ENCODE measurements around the gene CD40. TPM values are rescaled to one million over a fixed set of nuclear protein-coding genes. Genes with fewer than 3 reads are reported as not detected.

The CD40 gene
- total RNA-seq: 3.8 TPM
- long read RNA-seq, transcript CD40-202 (9 exons, 1,729 nt): major isoform, 7 of 13 reads
- long read RNA-seq, partial matches to known transcripts: 1 of 13 reads
- long read RNA-seq, other reads (novel, unspliced or antisense): 3 of 13 reads

DNA sequence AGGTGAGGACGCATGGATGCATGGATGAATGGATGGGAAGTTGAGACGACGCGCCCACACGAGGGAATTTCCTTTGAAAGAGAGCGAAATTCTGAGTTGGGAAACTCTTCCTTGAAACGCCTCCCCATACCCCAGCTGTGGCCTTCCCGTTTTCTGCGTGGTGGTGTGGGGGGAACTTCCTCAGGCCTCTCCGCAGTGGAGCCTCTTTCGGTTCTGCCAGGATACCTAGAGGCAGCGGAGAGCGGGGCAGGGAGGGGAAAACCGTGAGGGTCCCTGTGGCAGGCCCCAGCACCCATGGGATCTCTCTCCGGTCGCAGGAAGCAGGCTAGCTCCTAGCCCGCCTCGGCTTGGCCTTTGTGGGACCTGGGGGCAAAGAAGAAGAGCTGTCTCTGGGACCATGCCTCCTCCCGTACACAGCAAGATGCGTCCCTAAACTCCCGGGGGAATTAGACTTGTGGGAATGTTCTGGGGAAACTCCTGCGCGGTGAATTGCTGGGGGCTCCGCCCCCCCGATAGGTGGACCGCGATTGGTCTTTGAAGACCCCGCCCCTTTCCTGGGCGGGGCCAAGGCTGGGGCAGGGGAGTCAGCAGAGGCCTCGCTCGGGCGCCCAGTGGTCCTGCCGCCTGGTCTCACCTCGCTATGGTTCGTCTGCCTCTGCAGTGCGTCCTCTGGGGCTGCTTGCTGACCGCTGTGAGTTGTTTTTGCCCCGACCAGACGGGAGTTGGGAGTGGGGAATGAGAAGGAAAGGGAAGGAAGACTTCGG, at the start of gene CD40:
Gene CD40, plus strand, starts transcription at position 611 of the 764 bp plus-strand sequence. Its CDS starts 30 bp downstream, at position 641.
- intact Hi-C loops (cut with DNase I): no loop called here
- peak; percentile 89 for DNase-seq (ENCODE audit: low spot score)

DNA sequence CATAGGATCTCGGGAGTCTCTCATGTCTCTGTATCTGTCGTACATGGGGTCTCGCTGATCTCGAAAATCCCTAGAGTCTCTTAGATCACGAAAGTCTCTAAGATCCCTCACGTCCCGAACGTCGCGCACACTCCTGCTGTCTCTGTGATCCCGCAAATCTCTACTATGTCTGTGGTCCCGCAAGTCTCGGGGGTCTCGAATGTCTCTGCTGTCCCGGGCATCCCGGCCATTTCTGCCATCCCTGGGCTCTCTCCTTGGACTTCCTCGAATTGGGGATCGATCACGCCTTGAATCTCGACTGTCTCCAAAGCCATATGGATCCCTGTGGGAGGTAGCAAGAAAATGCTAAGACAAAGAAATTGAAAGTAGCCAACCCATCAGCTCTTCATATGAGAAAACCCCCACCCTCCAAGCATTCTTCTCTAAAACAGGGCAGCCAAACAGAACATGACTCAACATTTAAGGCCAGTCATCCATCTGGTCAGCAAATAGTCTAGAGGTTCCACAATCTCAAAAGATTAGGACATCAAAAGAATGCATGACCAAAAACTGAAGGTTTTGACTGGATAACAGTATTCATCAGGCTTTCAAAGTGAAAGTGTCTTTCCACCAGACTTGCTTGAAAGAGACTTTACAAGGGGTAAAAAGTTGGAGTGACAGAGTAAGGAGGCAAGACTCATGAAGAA, 47.8 kb upstream of the CD40 start:
- intact Hi-C loops (cut with DNase I): no loop called here
- DNase-seq (ENCODE audit: low spot score): no peak

DNA sequence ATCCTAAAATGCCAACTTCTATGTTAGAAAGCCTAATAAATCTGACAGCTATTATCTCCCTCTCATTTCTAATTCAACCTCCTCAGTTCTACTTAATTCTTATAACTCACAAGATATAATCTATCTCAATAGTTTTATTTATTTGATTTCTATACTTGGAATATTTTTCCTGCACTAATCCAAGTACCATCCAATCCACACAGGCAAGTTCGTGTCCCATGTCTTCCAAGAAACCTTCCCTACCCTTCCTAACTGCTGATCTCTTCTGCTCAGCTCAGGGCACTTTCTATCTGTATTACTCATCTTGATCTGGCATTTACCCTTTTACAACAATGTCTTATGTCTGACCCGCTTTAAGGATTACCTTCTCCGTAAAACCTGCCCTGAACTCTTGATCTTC, 46.5 kb upstream of the CD40 start:
- DNase-seq (ENCODE audit: low spot score): no peak
- intact Hi-C loops (cut with DNase I): no loop called here

DNA sequence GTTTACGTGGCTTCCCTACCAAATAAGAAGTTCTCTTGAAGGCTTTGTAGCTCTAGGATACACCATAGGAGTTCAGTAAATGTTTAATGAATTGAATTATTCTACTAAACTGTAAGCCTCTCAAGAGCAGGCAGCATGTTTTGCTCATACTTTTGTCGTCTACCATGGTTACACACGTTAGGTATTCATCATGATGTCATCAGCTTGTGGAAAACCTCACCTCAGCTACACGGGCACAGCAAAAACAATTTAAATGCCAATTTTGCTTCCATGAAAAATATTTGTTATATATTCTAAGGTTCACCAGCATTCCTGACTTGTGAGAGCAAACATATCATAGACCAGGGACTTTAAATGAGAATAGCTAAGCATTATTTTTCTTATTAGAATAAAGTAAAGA, 45.1 kb upstream of the CD40 start:
- DNase-seq (ENCODE audit: low spot score): no peak
- intact Hi-C loops (cut with DNase I): no loop called here

DNA sequence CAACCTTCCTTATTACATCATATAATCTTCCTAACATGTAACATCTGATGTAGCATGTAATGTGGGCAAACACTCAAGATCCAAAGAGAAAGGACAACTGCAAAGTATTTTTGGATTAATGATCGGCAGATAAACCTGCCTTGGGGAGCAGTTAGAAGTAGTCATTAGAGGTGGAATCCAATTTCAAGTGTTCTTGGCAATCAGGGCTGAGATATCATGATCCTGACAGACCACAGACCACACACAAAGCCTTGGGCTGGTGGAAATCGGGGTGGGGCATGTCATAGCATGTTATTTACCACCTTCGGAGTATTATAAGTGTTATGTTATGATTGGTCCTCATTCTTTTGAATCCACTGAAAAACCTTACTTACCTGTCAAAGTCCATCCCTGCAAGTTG, 44.7 kb upstream of the CD40 start:
- intact Hi-C loops (cut with DNase I): no loop called here
- DNase-seq (ENCODE audit: low spot score): no peak

DNA sequence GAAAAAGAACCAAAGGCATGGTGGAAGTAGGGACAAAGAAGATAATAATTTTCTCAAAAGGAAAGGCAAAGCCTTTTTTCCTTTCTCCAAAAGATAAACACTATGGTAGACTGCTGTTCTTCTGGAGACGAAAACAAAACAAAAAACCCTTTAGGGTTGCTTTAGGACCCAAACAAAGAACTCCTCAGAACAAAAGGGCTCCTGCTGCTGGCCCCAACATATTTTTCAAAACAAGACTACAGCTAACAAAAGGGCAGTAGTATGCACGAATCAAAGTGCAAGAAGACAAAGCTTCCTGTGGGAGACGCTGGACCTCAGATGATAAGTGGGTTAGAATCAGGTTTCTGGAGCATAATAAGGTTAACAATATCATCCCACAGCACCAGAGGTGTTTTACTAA, 44.1 kb upstream of the CD40 start:
- intact Hi-C loops (cut with DNase I): no loop called here
- DNase-seq (ENCODE audit: low spot score): no peak

DNA sequence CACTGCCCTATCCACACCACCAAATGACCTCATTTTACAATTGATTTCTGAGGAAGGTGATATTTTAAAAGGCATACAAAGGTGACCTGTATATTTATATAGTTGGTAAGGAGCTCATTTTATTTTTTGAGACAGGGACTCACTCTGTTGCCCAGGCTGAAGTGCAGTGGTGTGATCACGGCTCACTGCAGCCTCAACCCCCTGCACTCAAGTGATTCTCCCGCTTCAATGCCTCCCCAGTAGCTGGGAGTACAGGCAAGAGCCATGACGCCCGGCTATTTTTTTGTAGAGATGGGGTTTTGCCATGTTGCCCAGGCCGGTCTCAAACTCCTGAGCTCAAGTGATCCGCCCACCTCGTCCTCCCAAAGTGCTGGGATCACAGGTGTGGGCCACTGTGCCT, 41.3 kb upstream of the CD40 start:
- no peak for DNase-seq (ENCODE audit: low spot score)
- intact Hi-C loops (cut with DNase I): no loop called here

DNA sequence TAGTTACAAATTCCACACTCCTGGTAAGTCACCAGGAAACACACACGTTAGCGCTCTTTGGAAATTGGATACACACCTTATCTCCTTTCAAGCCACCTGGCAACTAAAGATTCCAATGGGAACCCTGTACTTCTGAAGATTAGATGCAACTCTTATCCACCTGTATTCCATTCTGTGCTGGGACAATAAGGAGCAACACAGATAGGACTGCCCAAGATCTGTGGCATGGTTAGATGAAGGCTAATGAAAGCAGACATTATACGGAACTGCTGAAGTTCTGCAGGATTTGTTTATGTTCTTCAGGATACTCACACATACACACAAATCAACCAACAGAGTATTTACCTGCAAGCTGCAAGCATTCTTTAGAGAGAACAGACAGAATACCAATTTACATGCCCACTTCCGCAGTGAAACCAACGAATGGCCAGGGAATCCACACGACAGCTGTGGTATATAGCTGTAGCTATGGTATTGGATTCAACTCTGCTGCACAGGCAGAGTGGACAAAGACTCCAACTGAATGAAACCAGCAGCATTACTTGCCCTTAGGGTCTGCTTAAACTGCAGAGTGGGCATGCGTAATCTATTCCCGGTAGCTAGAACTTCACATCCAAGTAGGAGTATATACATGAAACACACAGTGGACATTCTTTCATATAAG, 40.3 kb upstream of the CD40 start:
- intact Hi-C loops (cut with DNase I): no loop called here
- no peak for DNase-seq (ENCODE audit: low spot score)

DNA sequence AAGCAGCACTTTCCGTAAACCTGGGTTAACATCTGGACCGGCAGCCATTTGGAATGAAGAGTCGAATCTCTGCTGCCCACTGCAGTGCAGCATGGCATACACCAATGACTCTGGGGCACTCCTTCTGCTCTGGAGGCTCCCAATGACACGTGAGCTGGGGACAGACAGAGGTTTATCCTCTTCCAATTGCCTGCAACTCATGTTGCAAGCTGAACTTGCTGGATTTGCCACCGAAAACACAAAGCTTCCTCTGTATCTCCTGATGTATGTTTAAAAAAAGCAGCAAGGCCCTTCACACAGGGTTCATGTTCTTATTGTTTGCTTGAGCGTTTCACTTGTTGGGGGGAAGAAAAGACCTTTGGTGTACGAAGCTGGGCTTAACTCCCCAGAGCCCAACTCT, 39.2 kb upstream of the CD40 start:
- no peak for DNase-seq (ENCODE audit: low spot score)
- intact Hi-C loops (cut with DNase I): no loop called here

DNA sequence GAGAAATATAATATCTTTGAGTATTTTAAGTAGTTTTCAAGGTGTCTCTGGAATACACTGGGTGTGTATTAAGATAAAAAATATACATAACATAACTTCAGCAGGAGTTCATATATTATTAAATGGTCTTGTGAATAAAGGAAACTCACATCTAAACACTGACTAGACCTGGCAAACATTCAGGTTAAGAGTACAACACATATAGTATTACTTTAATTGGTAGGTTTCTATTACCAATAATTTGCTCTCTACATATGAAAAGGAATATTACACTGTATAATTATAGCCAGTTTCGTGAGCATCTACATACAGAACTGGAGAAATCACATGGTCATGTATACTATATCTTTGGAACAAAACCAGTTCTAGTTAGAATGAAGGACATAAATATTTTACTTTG, 37.0 kb upstream of the CD40 start:
- intact Hi-C loops (cut with DNase I): no loop called here
- no peak for DNase-seq (ENCODE audit: low spot score)

DNA sequence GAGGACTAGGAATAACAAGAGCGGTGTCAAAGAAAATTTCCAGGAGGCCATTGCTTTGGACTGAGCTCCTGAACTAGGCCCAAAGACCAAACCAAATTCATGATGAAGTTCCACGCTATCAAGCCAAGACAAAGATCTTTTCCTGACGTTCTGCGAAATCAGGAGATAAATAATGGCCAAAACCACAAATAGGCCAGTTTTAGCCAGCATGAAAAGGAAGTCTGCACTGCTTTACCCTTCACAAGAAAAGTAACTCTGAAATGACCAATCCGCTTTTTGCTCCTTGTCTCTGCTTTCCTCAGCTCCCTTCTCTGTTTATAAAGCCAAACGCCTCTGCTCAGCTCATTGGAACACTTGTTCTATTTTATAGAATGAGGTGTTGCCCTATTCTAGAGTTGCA, 35.0 kb upstream of the CD40 start:
- intact Hi-C loops (cut with DNase I): no loop called here
- no peak for DNase-seq (ENCODE audit: low spot score)

DNA sequence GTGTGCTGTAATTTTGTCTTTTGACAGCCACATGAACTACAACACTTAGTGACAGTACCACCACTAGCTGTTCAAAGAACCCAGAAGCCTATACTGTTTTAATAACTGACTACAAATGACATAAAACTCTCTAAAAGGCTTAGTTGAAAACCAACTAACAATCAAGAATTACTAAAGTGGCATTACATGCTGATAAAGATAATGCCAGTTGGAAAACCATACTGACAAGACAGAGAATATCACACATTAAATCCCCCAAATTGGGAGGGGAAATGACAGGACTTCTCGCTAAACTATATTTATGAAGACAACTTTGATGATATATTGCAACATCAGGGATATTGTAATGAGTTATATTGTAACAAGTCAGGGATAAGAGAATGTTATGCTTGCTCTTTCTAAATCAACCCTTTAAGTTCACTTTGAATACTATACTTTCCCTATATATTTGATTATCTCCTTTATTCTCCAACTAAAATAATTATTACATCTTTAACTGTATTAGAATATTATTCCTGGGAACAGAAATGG, 34.5 kb upstream of the CD40 start:
- no peak for DNase-seq (ENCODE audit: low spot score)
- intact Hi-C loops (cut with DNase I): no loop called here

DNA sequence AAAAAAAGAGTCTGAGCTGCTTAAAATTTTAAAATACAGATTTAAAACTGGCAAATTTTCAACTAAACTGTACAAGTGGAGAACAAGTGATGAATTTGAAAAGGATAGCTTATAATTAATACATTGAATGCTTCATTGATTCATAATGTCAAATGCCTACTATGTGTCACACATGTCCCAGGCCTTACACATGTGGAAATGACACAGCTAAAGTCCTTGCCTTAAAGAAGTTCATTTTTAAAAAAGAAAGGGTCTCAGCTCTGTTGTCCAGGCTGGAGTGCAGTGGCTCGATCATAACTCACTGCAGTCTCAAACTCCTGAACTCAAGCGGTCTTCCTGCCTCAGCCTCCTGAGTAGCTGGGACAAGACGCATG, 33.3 kb upstream of the CD40 start:
- no peak for DNase-seq (ENCODE audit: low spot score)
- intact Hi-C loops (cut with DNase I): no loop called here

DNA sequence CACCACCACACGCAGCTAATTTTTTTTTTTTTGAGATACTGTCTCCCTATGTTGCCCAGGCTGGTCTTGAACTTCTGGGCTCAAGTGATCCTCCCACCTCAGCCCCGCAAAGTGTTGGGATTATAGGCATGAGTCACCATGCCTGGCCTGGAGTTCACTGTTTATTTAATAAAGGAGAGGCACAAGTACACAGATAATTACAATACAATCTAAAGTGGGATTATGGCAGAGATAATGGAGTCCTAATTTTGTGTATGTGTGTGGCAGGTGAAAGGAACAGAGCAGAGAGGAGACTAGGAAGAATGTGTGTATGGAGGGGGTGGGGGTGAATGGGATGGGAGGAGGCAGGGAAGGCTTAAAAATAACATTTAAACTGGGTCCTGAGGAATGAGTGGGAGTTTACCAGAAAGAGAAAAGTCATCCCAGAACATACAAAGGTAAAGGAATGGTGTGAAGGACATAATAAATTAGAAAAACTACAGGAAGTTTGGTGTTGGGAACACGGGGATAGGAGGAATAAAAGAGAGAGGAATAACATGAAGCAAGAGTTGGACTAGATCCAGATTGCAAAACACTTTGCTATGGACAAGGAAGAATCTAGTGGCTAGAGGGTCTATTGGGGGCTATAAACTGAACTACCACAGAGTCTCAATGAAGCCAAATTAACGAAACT, 32.8 kb upstream of the CD40 start:
- intact Hi-C loops (cut with DNase I): no loop called here

DNA sequence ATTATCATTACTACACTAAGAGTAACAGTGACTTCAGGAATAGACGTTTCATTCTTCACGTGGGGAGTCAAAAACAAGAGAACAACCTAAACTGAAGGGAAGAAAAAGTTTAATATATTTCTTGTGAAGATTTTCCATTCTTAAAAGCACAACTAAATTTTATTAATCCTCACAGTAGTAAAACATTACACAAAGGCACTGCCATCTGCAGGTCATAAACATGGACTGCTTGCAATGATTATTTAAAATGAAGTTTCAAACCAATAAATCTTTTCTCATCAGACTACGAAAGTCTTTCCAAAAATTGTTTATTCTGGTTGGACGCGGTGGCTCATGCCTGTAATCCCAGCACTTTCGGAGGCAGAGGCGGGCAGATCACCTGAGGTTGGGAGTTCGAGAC, 31.0 kb upstream of the CD40 start:
- no peak for DNase-seq (ENCODE audit: low spot score)
- intact Hi-C loops (cut with DNase I): no loop called here

More for the DNA sequence above, 32.8 kb upstream of the CD40 start:
- DNase-seq (ENCODE audit: low spot score): no peak

DNA sequence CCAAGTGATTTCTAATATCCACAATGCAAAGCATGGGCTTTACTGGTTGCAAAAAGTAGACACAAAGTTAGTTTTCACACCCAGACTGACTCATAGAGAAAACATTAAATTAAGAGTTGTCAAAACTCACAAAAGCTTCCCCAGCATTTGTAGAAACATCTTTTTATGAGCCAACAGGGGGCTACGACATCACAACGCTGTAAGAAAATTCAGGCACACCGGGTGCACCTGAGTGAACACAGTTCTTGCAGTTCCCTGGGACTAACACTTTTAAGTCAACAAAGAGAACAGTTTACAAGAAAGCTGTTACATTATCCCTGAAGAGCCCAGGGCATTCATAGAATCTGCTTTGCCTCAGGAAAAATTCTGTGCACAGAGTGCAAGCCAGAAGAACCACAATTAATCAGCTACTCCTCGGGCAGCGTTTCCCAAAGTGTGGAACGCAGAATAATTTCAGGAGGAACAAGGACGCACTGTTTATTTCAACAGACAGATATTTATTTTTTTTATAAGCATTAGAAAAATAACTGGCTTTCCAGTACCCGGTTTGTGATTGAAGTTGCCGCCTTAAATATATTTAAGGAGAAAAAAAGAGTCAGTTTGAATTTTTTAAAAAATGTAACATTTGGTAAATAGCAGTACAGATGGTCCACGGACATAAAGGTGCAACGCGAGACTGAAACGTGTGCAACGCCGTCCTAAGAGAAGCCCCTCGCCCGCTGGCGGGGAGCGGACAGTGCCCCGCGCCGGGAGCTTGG, 29.5 kb upstream of the CD40 start:
- no peak for DNase-seq (ENCODE audit: low spot score)
- intact Hi-C loops (cut with DNase I): loop anchor here (2.0 kb wide), 1 partner anchor 74 kb away; no protein-coding TSS in a partner anchor

DNA sequence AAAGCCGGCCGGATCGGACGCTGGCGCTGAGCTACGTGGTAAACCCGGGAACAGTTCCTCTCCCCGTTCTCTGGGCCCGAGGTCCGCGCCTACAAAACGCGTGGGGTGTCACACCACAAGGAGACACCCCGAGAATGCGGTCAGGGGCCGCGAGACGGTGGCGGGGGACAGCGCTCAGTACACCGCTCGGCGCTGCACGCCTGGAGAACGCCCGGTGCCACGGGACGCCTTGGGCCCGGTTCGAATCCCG, 29.0 kb upstream of the CD40 start:
- intact Hi-C loops (cut with DNase I): loop anchor here (2.0 kb wide), 1 partner anchor 74 kb away; no protein-coding TSS in a partner anchor
- DNase-seq (ENCODE audit: low spot score): no peak

DNA sequence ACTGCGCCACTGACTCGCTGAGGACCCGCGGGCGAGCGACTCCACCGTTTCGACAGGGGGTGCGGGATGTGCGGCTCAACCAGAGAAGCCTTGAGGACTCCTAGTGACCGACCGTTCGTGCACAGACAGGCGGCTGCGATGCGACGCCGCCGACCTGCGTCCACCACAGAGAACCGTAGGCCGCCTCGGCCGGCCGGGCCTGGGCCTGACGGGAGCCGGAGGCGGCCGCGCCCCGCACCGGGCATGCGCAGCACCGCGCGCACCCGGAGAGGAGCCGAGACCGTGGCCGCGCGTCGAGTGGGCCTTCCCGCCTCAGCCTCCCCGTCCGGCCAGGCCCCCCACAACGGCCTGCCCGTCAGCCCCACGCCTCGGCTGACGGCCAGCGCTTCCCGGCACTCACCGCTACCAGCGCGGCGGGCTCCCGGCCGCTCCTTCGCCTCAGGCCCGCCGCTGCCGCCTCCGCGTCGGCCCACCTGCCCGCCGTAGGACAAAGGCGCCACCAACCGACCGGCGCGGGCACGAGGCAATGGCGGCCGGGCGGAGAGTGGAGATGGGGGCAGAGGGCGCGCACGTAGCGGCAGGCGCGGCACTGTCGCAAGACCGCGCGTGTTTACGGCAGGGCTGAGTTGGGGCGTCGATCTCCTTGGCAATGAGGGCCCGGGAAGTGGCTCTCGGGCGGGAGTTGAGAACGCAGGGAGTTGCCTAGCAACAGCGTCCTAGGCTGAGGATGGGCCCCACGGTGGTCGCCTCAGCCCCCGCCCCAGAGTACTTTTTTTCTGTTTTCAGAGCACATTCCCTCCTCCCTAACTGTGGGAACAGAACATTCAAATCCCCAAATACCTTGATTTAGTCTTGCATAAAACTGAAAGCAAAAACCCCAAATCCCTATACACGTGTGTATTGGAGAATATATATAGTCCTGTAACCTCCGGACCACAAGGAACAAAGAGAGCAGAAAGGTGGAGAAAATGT, 28.4 kb upstream of the CD40 start, which contains the start of gene NCOA5:
Gene NCOA5, minus strand, starts transcription at position 546 of the 972 bp plus-strand sequence. CDS start 10,538 bp downstream, outside the sequence.
- peak; percentile 98 for DNase-seq (ENCODE audit: low spot score)
- intact Hi-C loops (cut with DNase I): loop anchor here (2.0 kb wide), 1 partner anchor 75 kb away; no protein-coding TSS in a partner anchor

Measured in cardiac septum (tissue), 1 donor.